ENCODE data around the gene MYRIP. TPM values are rescaled to one million over a fixed set of nuclear protein-coding genes. Genes with fewer than 3 reads are reported as not detected.
"Not testable (repeated sequence)": the region's sequence is repeated elsewhere in the genome, so short reads cannot be mapped to it uniquely, and the experiment has no call there.

MYRIP gene
- total RNA-seq: not detected

- intact Hi-C loops (cut with micrococcal nuclease): no loop called here
- CTCF ChIA-PET: no interaction called here
- H3K4me3 Mint-ChIP-seq: peak within 1 kb of the TSS; percentile 59
- H3K36me3 Mint-ChIP-seq (ENCODE audit: low read depth): no peaks in the 10 kb centered on the region
- no peak within 1 kb of the TSS for H3K27ac Mint-ChIP-seq
- H3K4me1 Mint-ChIP-seq (ENCODE audit: low read depth): peaks cover 16% of the 10 kb centered on the region
- peak; percentile 13 for DNase-seq
- H3K27me3 Mint-ChIP-seq (ENCODE audit: low read depth): peaks cover 58% of the 10 kb centered on the region
- H3K9me3 Mint-ChIP-seq: no peaks in the 10 kb centered on the region
Measured at GRCh38 chr3:39809181-39809994, at the start of gene MYRIP. TSS of gene MYRIP (plus strand) at chr3:39809609. CDS start at chr3:39900817, 91,208 bp downstream.

DNA sequence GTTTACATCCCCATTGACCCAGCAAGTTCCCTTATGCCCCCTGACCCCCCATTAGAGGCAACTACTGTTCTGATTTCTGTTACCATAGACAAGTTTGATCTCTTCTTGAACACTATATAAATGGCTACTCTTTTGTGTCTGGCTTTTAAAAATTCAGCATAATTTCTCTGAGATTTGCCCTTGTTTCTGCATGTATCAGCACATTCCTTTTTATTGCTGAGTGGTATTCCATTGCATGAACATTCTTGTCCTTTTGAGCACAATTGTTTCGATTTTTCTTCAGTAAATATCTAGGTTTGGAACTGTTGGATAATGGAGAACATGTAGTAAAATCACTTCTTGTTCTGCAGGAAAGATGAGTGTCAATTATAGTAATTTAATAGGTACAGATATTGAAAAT, 49.1 kb upstream of the MYRIP start:
- peaks cover 2% of the 10 kb centered on the region for H3K27me3 Mint-ChIP-seq (ENCODE audit: low read depth)
- H3K4me3 Mint-ChIP-seq: no peak overlapping the region
- intact Hi-C loops (cut with micrococcal nuclease): no loop called here

DNA sequence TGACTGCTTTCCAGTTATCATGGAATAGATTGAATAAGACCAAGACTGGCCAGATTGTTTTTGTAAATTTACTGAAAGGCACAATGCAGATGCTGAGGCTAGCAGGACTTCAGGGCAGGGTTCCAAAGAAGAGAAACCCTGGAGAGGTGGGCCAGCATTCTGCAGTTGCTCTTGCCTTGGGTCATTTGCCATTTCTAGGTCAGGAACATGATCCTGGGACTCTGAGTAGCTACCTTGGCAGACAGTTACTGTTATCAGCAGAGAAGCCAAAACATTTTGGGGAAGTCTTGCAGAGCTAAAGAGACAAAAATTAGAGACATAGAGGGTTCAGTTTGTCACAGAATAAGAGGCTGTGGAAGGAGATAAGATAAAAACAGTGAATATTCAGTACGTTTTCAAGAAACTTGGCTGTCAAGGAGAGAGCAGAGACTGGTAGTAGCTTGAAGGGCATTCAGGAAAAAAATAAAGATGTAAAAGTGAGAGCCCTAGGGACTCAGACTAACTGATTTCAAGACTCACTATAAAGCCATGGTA, 46.8 kb upstream of the MYRIP start:
- no peak overlapping the region for H3K4me3 Mint-ChIP-seq
- CTCF ChIA-PET: interaction anchor here (0.6 kb wide), 1 partner anchor 1905 kb away, joined by 3 read pairs; no protein-coding TSS in a partner anchor
- H3K27me3 Mint-ChIP-seq (ENCODE audit: low read depth): peaks cover 2% of the 10 kb centered on the region
- no peaks in the 10 kb centered on the region for H3K36me3 Mint-ChIP-seq (ENCODE audit: low read depth)
- H3K27ac Mint-ChIP-seq: no peak overlapping the region
- H3K9me3 Mint-ChIP-seq: no peaks in the 10 kb centered on the region
- intact Hi-C loops (cut with micrococcal nuclease): no loop called here
- H3K4me1 Mint-ChIP-seq (ENCODE audit: low read depth): no peaks in the 10 kb centered on the region
- DNase-seq: no peak

More for the DNA sequence above, 49.1 kb upstream of the MYRIP start:
- no peak overlapping the region for H3K27ac Mint-ChIP-seq
- H3K36me3 Mint-ChIP-seq (ENCODE audit: low read depth): no peaks in the 10 kb centered on the region
- CTCF ChIA-PET: no interaction called here
- DNase-seq: no peak
- H3K4me1 Mint-ChIP-seq (ENCODE audit: low read depth): no peaks in the 10 kb centered on the region
- H3K9me3 Mint-ChIP-seq: no peaks in the 10 kb centered on the region

DNA sequence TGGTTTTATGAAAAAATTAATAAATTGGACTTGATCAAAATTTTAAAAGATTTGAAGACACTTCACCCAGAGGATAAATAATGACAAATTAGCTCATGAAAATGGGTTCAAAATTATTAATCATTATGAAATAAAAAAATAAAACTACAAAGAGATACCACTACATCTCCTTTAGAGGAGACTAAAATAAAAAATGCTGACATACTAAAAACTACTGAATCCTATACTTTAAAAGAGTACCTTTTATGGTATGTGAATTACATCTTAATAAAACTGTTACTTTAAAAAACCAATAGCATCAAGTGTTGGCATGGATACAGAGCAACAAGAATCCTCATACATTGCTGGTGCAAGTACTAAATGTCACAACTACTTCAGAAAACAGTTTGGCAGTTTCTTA, 46.0 kb upstream of the MYRIP start:
- Mint-ChIP-seq H3K4me3 (no peak overlapping the region), H3K36me3 (ENCODE audit: low read depth) (no peaks in the 10 kb centered on the region), H3K4me1 (ENCODE audit: low read depth) (no peaks in the 10 kb centered on the region), H3K27me3 (ENCODE audit: low read depth) (peaks cover 2% of the 10 kb centered on the region), H3K27ac (no peak overlapping the region), H3K9me3 (no peaks in the 10 kb centered on the region)
- DNase-seq: no peak
- CTCF ChIA-PET: no interaction called here
- intact Hi-C loops (cut with micrococcal nuclease): no loop called here

GRCh38 chr3:39765575-39765974, 43.8 kb upstream of the MYRIP start:
- Mint-ChIP-seq H3K27ac (no peak overlapping the region), H3K4me3 (no peak overlapping the region), H3K9me3 (no peaks in the 10 kb centered on the region)

DNA sequence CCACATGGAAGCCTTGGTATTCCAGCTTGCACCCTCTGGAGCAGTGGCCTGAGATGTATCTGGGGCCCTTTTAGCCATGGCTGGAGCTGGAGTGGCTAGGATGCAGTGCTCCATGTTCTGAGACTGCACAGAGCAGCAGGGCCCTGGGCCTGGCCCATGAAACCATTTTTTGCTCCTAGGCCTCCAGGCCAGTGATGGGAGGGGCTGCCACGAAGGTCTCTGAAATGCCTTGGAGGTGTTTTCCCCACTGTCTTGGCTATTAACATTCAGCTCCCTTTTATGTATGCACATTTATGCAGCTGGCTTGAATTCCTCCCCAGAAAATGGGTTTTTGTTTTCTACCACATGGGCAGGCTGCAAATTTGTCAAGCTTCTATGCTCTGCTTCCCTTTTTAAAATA, 43.0 kb upstream of the MYRIP start:
- intact Hi-C loops (cut with micrococcal nuclease): no loop called here

More at GRCh38 chr3:39765575-39765974, 43.8 kb upstream of the MYRIP start:
- Mint-ChIP-seq H3K4me1 (ENCODE audit: low read depth) (no peaks in the 10 kb centered on the region), H3K27me3 (ENCODE audit: low read depth) (peaks cover 2% of the 10 kb centered on the region), H3K36me3 (ENCODE audit: low read depth) (no peaks in the 10 kb centered on the region)
- intact Hi-C loops (cut with micrococcal nuclease): no loop called here
- CTCF ChIA-PET: no interaction called here
- DNase-seq: no peak

GRCh38 chr3:39766909-39767308, 42.5 kb upstream of the MYRIP start:
- H3K27me3 Mint-ChIP-seq (ENCODE audit: low read depth); H3K4me1 Mint-ChIP-seq (ENCODE audit: low read depth); DNase-seq; H3K9me3 Mint-ChIP-seq; intact Hi-C loops (cut with micrococcal nuclease); H3K27ac Mint-ChIP-seq; H3K36me3 Mint-ChIP-seq (ENCODE audit: low read depth); H3K4me3 Mint-ChIP-seq; CTCF ChIA-PET: not testable (repeated sequence)

More for the DNA sequence above, 43.0 kb upstream of the MYRIP start:
- Mint-ChIP-seq H3K4me1 (ENCODE audit: low read depth) (no peaks in the 10 kb centered on the region), H3K4me3 (no peak overlapping the region), H3K36me3 (ENCODE audit: low read depth) (no peaks in the 10 kb centered on the region), H3K27ac (no peak overlapping the region), H3K9me3 (no peaks in the 10 kb centered on the region), H3K27me3 (ENCODE audit: low read depth) (no peaks in the 10 kb centered on the region)
- CTCF ChIA-PET: no interaction called here
- no peak for DNase-seq

DNA sequence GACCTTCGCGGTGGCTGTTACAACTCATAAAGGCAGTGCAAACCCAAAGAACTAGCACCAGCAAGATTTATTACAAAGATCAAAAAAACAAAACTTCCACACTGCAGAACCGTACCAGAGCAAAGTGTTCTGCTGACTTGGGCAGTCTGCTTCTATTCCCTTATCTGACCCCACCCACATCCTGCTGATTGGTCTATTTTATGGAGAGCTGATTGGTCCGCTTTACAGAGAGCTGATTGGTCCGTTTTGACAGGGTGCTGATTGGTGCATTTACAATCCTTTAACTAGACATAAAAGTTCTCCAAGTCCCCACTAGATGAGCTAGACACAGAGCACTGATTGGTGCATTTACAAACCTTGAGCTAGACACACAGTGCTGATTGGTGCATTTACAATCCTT, 31.2 kb upstream of the MYRIP start:
- CTCF ChIA-PET; H3K9me3 Mint-ChIP-seq; H3K4me1 Mint-ChIP-seq (ENCODE audit: low read depth); DNase-seq; H3K27ac Mint-ChIP-seq; intact Hi-C loops (cut with micrococcal nuclease); H3K27me3 Mint-ChIP-seq (ENCODE audit: low read depth); H3K4me3 Mint-ChIP-seq; H3K36me3 Mint-ChIP-seq (ENCODE audit: low read depth): not testable (repeated sequence)

- CTCF ChIA-PET: no interaction called here
- no peaks in the 10 kb centered on the region for H3K27me3 Mint-ChIP-seq (ENCODE audit: low read depth)
- H3K9me3 Mint-ChIP-seq: peaks cover 2% of the 10 kb centered on the region
- no peaks in the 10 kb centered on the region for H3K4me1 Mint-ChIP-seq (ENCODE audit: low read depth)
- intact Hi-C loops (cut with micrococcal nuclease): no loop called here
- DNase-seq: no peak
- no peaks in the 10 kb centered on the region for H3K36me3 Mint-ChIP-seq (ENCODE audit: low read depth)
- H3K4me3 Mint-ChIP-seq: no peak overlapping the region
- no peak overlapping the region for H3K27ac Mint-ChIP-seq
Measured at GRCh38 chr3:39779511-39780230, 29.7 kb upstream of the MYRIP start.

DNA sequence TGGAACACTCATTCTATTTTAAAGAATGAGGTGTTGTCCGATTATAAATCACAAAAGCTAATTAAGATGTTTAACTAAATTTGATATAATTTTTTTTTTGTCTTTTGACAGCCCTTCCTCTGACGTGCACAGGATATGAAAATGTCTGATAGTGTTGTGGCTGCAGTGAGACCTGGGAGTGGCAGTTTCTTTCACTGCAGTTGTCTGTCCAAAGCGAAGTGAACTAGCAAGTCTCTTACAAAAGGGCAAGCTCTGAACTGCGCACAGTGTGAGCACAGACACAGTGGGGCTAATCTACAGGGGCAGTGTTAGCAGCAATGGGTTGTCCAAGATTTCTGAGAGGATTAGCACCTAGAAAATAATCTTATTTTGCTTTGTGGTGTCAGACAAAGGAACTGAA, 29.1 kb upstream of the MYRIP start:
- intact Hi-C loops (cut with micrococcal nuclease): no loop called here
- CTCF ChIA-PET: no interaction called here
- Mint-ChIP-seq H3K4me1 (ENCODE audit: low read depth) (no peaks in the 10 kb centered on the region), H3K36me3 (ENCODE audit: low read depth) (no peaks in the 10 kb centered on the region), H3K4me3 (no peak overlapping the region), H3K27me3 (ENCODE audit: low read depth) (no peaks in the 10 kb centered on the region), H3K27ac (no peak overlapping the region), H3K9me3 (peaks cover 2% of the 10 kb centered on the region)
- no peak for DNase-seq

DNA sequence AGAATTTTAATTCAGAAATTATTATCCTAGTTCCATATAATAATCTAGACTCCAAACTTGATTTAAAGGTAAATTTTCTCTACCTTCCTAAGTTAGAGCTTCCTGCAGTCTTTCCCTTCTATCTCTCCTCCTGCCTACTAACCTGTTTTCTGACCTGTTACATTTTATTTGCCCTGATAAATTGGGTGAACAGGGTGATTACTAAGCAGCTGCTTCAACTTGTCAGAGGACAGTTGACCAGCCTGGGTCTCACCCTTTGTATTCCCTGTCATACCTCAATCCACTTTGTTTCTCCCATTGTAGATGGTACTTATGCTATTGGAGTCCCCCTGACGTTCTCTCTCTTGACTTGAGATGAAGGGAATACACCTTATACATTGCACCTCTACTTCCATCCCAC, 28.4 kb upstream of the MYRIP start:
- no peaks in the 10 kb centered on the region for H3K36me3 Mint-ChIP-seq (ENCODE audit: low read depth)
- no peak overlapping the region for H3K4me3 Mint-ChIP-seq
- intact Hi-C loops (cut with micrococcal nuclease): no loop called here
- CTCF ChIA-PET: no interaction called here
- DNase-seq: no peak
- H3K9me3 Mint-ChIP-seq: peaks cover 2% of the 10 kb centered on the region
- no peaks in the 10 kb centered on the region for H3K27me3 Mint-ChIP-seq (ENCODE audit: low read depth)
- H3K27ac Mint-ChIP-seq: no peak overlapping the region
- no peaks in the 10 kb centered on the region for H3K4me1 Mint-ChIP-seq (ENCODE audit: low read depth)

DNA sequence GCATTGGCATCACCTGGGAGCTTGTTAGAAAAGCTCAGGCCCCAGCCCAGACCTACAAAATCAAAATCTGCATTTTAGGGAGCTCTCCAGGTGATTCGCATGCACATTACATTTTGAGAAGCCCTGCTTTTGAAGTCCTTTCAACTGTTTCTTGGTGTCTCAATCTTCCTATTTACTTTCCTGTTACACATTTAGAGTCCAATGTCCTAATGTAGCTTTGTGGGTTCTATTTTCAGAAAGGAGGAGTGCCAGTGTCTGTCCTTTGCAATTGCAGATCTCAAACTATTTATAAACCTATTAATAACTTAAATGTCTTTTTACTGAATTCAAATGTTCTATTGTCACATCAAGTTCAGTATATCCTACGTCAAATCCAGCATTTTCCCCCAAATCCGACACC, 27.8 kb upstream of the MYRIP start:
- Mint-ChIP-seq H3K36me3 (ENCODE audit: low read depth) (no peaks in the 10 kb centered on the region), H3K4me3 (no peak overlapping the region), H3K27ac (no peak overlapping the region), H3K27me3 (ENCODE audit: low read depth) (no peaks in the 10 kb centered on the region), H3K9me3 (peaks cover 2% of the 10 kb centered on the region), H3K4me1 (ENCODE audit: low read depth) (no peaks in the 10 kb centered on the region)
- no peak for DNase-seq
- intact Hi-C loops (cut with micrococcal nuclease): no loop called here
- CTCF ChIA-PET: no interaction called here

GRCh38 chr3:39783680-39784079, 25.7 kb upstream of the MYRIP start:
- intact Hi-C loops (cut with micrococcal nuclease): no loop called here
- Mint-ChIP-seq H3K4me3 (no peak overlapping the region), H3K36me3 (ENCODE audit: low read depth) (no peaks in the 10 kb centered on the region), H3K27me3 (ENCODE audit: low read depth) (no peaks in the 10 kb centered on the region), H3K27ac (no peak overlapping the region), H3K9me3 (peaks cover 2% of the 10 kb centered on the region), H3K4me1 (ENCODE audit: low read depth) (no peaks in the 10 kb centered on the region)
- DNase-seq: no peak
- CTCF ChIA-PET: interaction anchor here (0.6 kb wide), 1 partner anchor 285 kb away, joined by 3 read pairs; no protein-coding TSS in a partner anchor
